Karpas-422 (cell line): Measurements from ENCODE around the gene FLII. TPM values are rescaled to one million over a fixed set of nuclear protein-coding genes. Genes with fewer than 3 reads are reported as not detected.
"Not testable (repeated sequence)": the region's sequence is repeated elsewhere in the genome, so short reads cannot be mapped to it uniquely, and the experiment has no call there.

Source experiments
- DNase-seq: peaks from one replicate; pipeline ENCODE4 v3.0.0-alpha.2; 2015
- H2AFZ ChIP-seq: fragments of 200-600 bp; sonication (generic); 2 replicates; pipeline ENCODE4 v1.6.1; 2014; ENCODE audit warnings: antibody characterized with exemption, low read length, mixed read lengths
- H3K27ac ChIP-seq: fragments of 200-600 bp; sonication (generic); 2 replicates; pipeline ENCODE4 v1.5.1; 2014; ENCODE audit warnings: mild to moderate bottlenecking, low read length, moderate library complexity
- H3K27me3 ChIP-seq: fragments of 200-600 bp; sonication (generic); 2 replicates; pipeline ENCODE4 v1.6.1; 2014; ENCODE audit warnings: low read length, mixed read lengths
- H3K36me3 ChIP-seq: fragments of 200-600 bp; sonication (generic); 2 replicates; pipeline ENCODE4 v1.6.1; 2014; ENCODE audit warnings: low read length, mixed read lengths; ENCODE audit not compliant: insufficient read depth
- H3K4me1 ChIP-seq: fragments of 200-600 bp; sonication (generic); 2 replicates; pipeline ENCODE4 v1.6.1; 2014; ENCODE audit warnings: mild to moderate bottlenecking, low read length, mixed read lengths
- H3K4me2 ChIP-seq: fragments of 200-600 bp; sonication (generic); 2 replicates; pipeline ENCODE4 v1.6.1; 2014; ENCODE audit warnings: low read length, low read depth, mild to moderate bottlenecking; ENCODE audit not compliant: poor library complexity, severe bottlenecking
- H3K4me3 ChIP-seq: fragments of 200-600 bp; sonication (generic); 2 replicates; pipeline ENCODE4 v1.5.1; 2014; ENCODE audit warnings: mild to moderate bottlenecking, antibody characterized with exemption, low read length, mixed read lengths
- H3K79me2 ChIP-seq: fragments of 200-600 bp; sonication (generic); 2 replicates; pipeline ENCODE4 v1.6.1; 2014; ENCODE audit warnings: mild to moderate bottlenecking, low read length, mixed read lengths
- H3K9ac ChIP-seq: fragments of 200-600 bp; sonication (generic); 2 replicates; pipeline ENCODE4 v1.6.0; 2014; ENCODE audit warnings: low read length
- H3K9me2 ChIP-seq: fragments of 200-600 bp; sonication (generic), shearing (Covaris generic); replicated peaks from 2 replicates; pipeline ENCODE4 v1.6.0; 2014; ENCODE audit warnings: mild to moderate bottlenecking, low read length, moderate library complexity; ENCODE audit not compliant: insufficient read depth
- H3K9me3 ChIP-seq: fragments of 300-700, 200-600 bp; sonication (generic); 2 replicates; pipeline ENCODE4 v1.6.1; 2014; ENCODE audit warnings: low read length, mixed read lengths
- H4K20me1 ChIP-seq: fragments of 200-600 bp; sonication (generic); 2 replicates; pipeline ENCODE4 v1.6.1; 2014; ENCODE audit warnings: mild to moderate bottlenecking, antibody characterized with exemption, low read length, low read depth; ENCODE audit not compliant: insufficient read depth
- total RNA-seq: library from RNA; depleted of rRNA; stranded (reverse); fragments of >200 nt; shearing (Covaris generic); gene quantifications from 2 replicates; pipeline ENCODE4 v1.2.3, GENCODE V29; 2014; ENCODE audit warnings: low replicate concordance

The FLII gene
- total RNA-seq, 1 experiment from 2014 or later: 166 TPM

- H3K36me3 ChIP-seq: not testable (repeated sequence)
These were observed 41.6 kb downstream of the FLII start for GRCh38 chr17:18216906-18217305.

GRCh38 chr17:18213666-18214270 is 44.8 kb downstream of the FLII start:
- no peak overlapping the region for H3K4me3 ChIP-seq
- no peaks in the 10 kb centered on the region for H3K4me1 ChIP-seq
- H3K27me3 ChIP-seq: no peaks in the 10 kb centered on the region
- peaks cover 4% of the 10 kb centered on the region; the same call in 1 of the 2 replicates for H3K36me3 ChIP-seq
- no peaks in the 10 kb centered on the region for H3K79me2 ChIP-seq
- no peak overlapping the region for H3K27ac ChIP-seq
- H3K9me3 ChIP-seq: no peaks in the 10 kb centered on the region
- DNase-seq: no peak
- H2AFZ ChIP-seq: no peak overlapping the region
- 0 out of 2 replicates have a peak, but pooled peaks cover 4% of the 10 kb centered on the region for H4K20me1 ChIP-seq
- H3K9me2 ChIP-seq: no peaks in the 10 kb centered on the region
- no peak overlapping the region for H3K9ac ChIP-seq
- no peak overlapping the region for H3K4me2 ChIP-seq

More at GRCh38 chr17:18216906-18217305, 41.6 kb downstream of the FLII start:
- DNase-seq, H3K27ac ChIP-seq, H3K9ac ChIP-seq, H3K4me3 ChIP-seq, H4K20me1 ChIP-seq, H3K4me2 ChIP-seq, H3K27me3 ChIP-seq, H2AFZ ChIP-seq, H3K4me1 ChIP-seq, H3K79me2 ChIP-seq, H3K9me3 ChIP-seq, H3K9me2 ChIP-seq: not testable (repeated sequence)

GRCh38 chr17:18208092-18208491 is 50.4 kb downstream of the FLII start:
- Histone ChIP-seq H3K4me1 (no peaks in the 10 kb centered on the region), H3K9me3 (no peaks in the 10 kb centered on the region), H3K4me3 (no peak overlapping the region), H2AFZ (no peak overlapping the region), H3K9me2 (no peaks in the 10 kb centered on the region), H3K79me2 (peaks cover 23% of the 10 kb centered on the region), H4K20me1 (peaks cover 35% of the 10 kb centered on the region), H3K4me2 (no peak overlapping the region), H3K9ac (no peak overlapping the region), H3K36me3 (peaks cover 9% of the 10 kb centered on the region; the same call in 1 of the 2 replicates), H3K27ac (no peak overlapping the region), H3K27me3 (no peaks in the 10 kb centered on the region)
- DNase-seq: no peak

- Histone ChIP-seq H3K4me2 (no peak overlapping the region), H3K36me3 (peaks cover 9% of the 10 kb centered on the region; the same call in 1 of the 2 replicates), H3K27me3 (no peaks in the 10 kb centered on the region), H3K9ac (no peak overlapping the region), H3K9me3 (no peaks in the 10 kb centered on the region), H3K9me2 (no peaks in the 10 kb centered on the region), H3K4me1 (no peaks in the 10 kb centered on the region), H4K20me1 (peaks cover 38% of the 10 kb centered on the region), H2AFZ (no peak overlapping the region), H3K27ac (no peak overlapping the region), H3K4me3 (no peak overlapping the region), H3K79me2 (peaks cover 28% of the 10 kb centered on the region)
- no peak for DNase-seq
These were observed 51.6 kb downstream of the FLII start for GRCh38 chr17:18206962-18207361.

- peaks cover 9% of the 10 kb centered on the region; the same call in 1 of the 2 replicates for H3K36me3 ChIP-seq
- H3K4me3 ChIP-seq: no peak overlapping the region
- H4K20me1 ChIP-seq: peaks cover 42% of the 10 kb centered on the region
- no peak overlapping the region for H3K9ac ChIP-seq
- no peaks in the 10 kb centered on the region for H3K9me2 ChIP-seq
- no peaks in the 10 kb centered on the region for H3K27me3 ChIP-seq
- no peak overlapping the region for H2AFZ ChIP-seq
- no peak overlapping the region for H3K27ac ChIP-seq
- H3K9me3 ChIP-seq: no peaks in the 10 kb centered on the region
- H3K4me1 ChIP-seq: no peaks in the 10 kb centered on the region
- no peak overlapping the region for H3K4me2 ChIP-seq
- DNase-seq: no peak
- H3K79me2 ChIP-seq: peaks cover 34% of the 10 kb centered on the region
These were observed 52.7 kb downstream of the FLII start for GRCh38 chr17:18205861-18206260.

- Histone ChIP-seq H3K9me2 (no peaks in the 10 kb centered on the region), H3K4me2 (no peak overlapping the region), H3K4me3 (no peak overlapping the region), H3K27ac (no peak overlapping the region), H3K9ac (no peak overlapping the region), H4K20me1 (peaks cover 49% of the 10 kb centered on the region), H3K79me2 (peaks cover 58% of the 10 kb centered on the region), H2AFZ (no peak overlapping the region), H3K4me1 (no peaks in the 10 kb centered on the region), H3K9me3 (no peaks in the 10 kb centered on the region), H3K27me3 (no peaks in the 10 kb centered on the region), H3K36me3 (peaks cover 10% of the 10 kb centered on the region; the same call in 1 of the 2 replicates)
- DNase-seq: no peak
These were observed 55.2 kb downstream of the FLII start for GRCh38 chr17:18203308-18203707.

- Histone ChIP-seq H3K36me3 (peaks cover 29% of the 10 kb centered on the region; the same call in 1 of the 2 replicates), H3K79me2 (peaks cover 79% of the 10 kb centered on the region), H3K9me3 (no peaks in the 10 kb centered on the region), H4K20me1 (peaks cover 53% of the 10 kb centered on the region), H3K4me1 (no peaks in the 10 kb centered on the region), H3K4me3 (no peak overlapping the region), H2AFZ (no peak overlapping the region), H3K27ac (no peak overlapping the region), H3K9ac (no peak overlapping the region), H3K4me2 (no peak overlapping the region), H3K9me2 (no peaks in the 10 kb centered on the region), H3K27me3 (no peaks in the 10 kb centered on the region)
- DNase-seq: no peak
These were observed 57.4 kb downstream of the FLII start for GRCh38 chr17:18201108-18201507.

- no peak for DNase-seq
- Histone ChIP-seq H3K9ac (no peak overlapping the region), H3K4me1 (no peaks in the 10 kb centered on the region), H3K27ac (no peak overlapping the region), H4K20me1 (peaks cover 42% of the 10 kb centered on the region), H3K9me3 (no peaks in the 10 kb centered on the region), H3K79me2 (peaks cover 84% of the 10 kb centered on the region), H2AFZ (no peak overlapping the region), H3K27me3 (no peaks in the 10 kb centered on the region), H3K4me2 (no peak overlapping the region), H3K9me2 (no peaks in the 10 kb centered on the region), H3K36me3 (peaks cover 34% of the 10 kb centered on the region), H3K4me3 (no peak overlapping the region)
These were observed 60.0 kb downstream of the FLII start for GRCh38 chr17:18198530-18198929.
